ENCODE data around the gene MAP3K13.

MAP3K13 gene

GRCh38 chr3:185489462-185489861 is 126.5 kb downstream of the MAP3K13 start:
- no peaks in the 10 kb centered on the region for H3K9me3 ChIP-seq (ENCODE audit: control insufficient read depth in 2 of 2, low read length in 2 of 2)

GRCh38 chr3:185490241-185490640 is 127.3 kb downstream of the MAP3K13 start:
- H3K27me3 ChIP-seq (ENCODE audit: control insufficient read depth in 2 of 2, insufficient read depth in 2 of 2, low read length in 2 of 2) = no peaks in the 10 kb centered on the region

More at GRCh38 chr3:185489462-185489861, 126.5 kb downstream of the MAP3K13 start:
- H3K36me3 ChIP-seq (ENCODE audit: control insufficient read depth in 2 of 2, insufficient read depth in 2 of 2, low read length in 2 of 2) = peaks cover 25 to 52% of the 10 kb centered on the region in 2 donors
- H3K4me1 ChIP-seq (ENCODE audit: control insufficient read depth in 2 of 2, insufficient read depth in 2 of 2, low read length in 2 of 2) = peaks cover 0 to 5% of the 10 kb centered on the region in 2 donors
- no peak overlapping the region for H3K27ac ChIP-seq (ENCODE audit: low read depth in 2 of 2, low read length in 2 of 2)
- H3K4me3 ChIP-seq (ENCODE audit: low read length in 2 of 2) = no peak overlapping the region
- H3K9ac ChIP-seq (ENCODE audit: low read depth in 1 of 2, low read length in 2 of 2) = no peak overlapping the region
- no peaks in the 10 kb centered on the region for H3K27me3 ChIP-seq (ENCODE audit: control insufficient read depth in 2 of 2, insufficient read depth in 2 of 2, low read length in 2 of 2)

GRCh38 chr3:185498503-185499396 is 135.8 kb downstream of the MAP3K13 start, which contains the start of gene TMEM41A:
TMEM41A (minus strand) TSS chr3:185499035; CDS start chr3:185498961, 74 bp downstream.
- H3K4me1 ChIP-seq (ENCODE audit: control insufficient read depth in 2 of 2, insufficient read depth in 2 of 2, low read length in 2 of 2) = peaks cover 9 to 15% of the 10 kb centered on the region in 2 donors
- H3K36me3 ChIP-seq (ENCODE audit: control insufficient read depth in 2 of 2, insufficient read depth in 2 of 2, low read length in 2 of 2) = peaks cover 18 to 24% of the 10 kb centered on the region in 2 donors
- H3K27me3 ChIP-seq (ENCODE audit: control insufficient read depth in 2 of 2, insufficient read depth in 2 of 2, low read length in 2 of 2) = no peaks in the 10 kb centered on the region
- H3K4me3 ChIP-seq (ENCODE audit: low read length in 2 of 2) = peak within 1 kb of the TSS; percentile 92 to 96
- H3K27ac ChIP-seq (ENCODE audit: low read depth in 2 of 2, low read length in 2 of 2) = peak within 1 kb of the TSS; percentile 92 to 94
- peak within 1 kb of the TSS; percentile 91 to 96 for H3K9ac ChIP-seq (ENCODE audit: low read depth in 1 of 2, low read length in 2 of 2)
- H3K9me3 ChIP-seq (ENCODE audit: control insufficient read depth in 2 of 2, low read length in 2 of 2) = no peaks in the 10 kb centered on the region

More at GRCh38 chr3:185490241-185490640, 127.3 kb downstream of the MAP3K13 start:
- no peaks in the 10 kb centered on the region for H3K9me3 ChIP-seq (ENCODE audit: control insufficient read depth in 2 of 2, low read length in 2 of 2)
- peaks cover 0 to 5% of the 10 kb centered on the region in 2 donors for H3K4me1 ChIP-seq (ENCODE audit: control insufficient read depth in 2 of 2, insufficient read depth in 2 of 2, low read length in 2 of 2)
- no peak overlapping the region for H3K9ac ChIP-seq (ENCODE audit: low read depth in 1 of 2, low read length in 2 of 2)
- peaks cover 29 to 59% of the 10 kb centered on the region in 2 donors for H3K36me3 ChIP-seq (ENCODE audit: control insufficient read depth in 2 of 2, insufficient read depth in 2 of 2, low read length in 2 of 2)
- no peak overlapping the region for H3K27ac ChIP-seq (ENCODE audit: low read depth in 2 of 2, low read length in 2 of 2)
- no peak overlapping the region for H3K4me3 ChIP-seq (ENCODE audit: low read length in 2 of 2)

- no peak overlapping the region for H3K9ac ChIP-seq (ENCODE audit: low read depth in 1 of 2, low read length in 2 of 2)
- H3K27ac ChIP-seq (ENCODE audit: low read depth in 2 of 2, low read length in 2 of 2) = no peak overlapping the region
- H3K4me1 ChIP-seq (ENCODE audit: control insufficient read depth in 2 of 2, insufficient read depth in 2 of 2, low read length in 2 of 2) = peaks cover 0 to 10% of the 10 kb centered on the region in 2 donors
- peaks cover 6 to 8% of the 10 kb centered on the region in 2 donors for H3K36me3 ChIP-seq (ENCODE audit: control insufficient read depth in 2 of 2, insufficient read depth in 2 of 2, low read length in 2 of 2)
- H3K9me3 ChIP-seq (ENCODE audit: control insufficient read depth in 2 of 2, low read length in 2 of 2) = no peaks in the 10 kb centered on the region
- H3K27me3 ChIP-seq (ENCODE audit: control insufficient read depth in 2 of 2, insufficient read depth in 2 of 2, low read length in 2 of 2) = no peaks in the 10 kb centered on the region
- no peak overlapping the region for H3K4me3 ChIP-seq (ENCODE audit: low read length in 2 of 2)
Observed at GRCh38 chr3:185502987-185503386, 140.1 kb downstream of the MAP3K13 start.

- H3K4me1 ChIP-seq (ENCODE audit: control insufficient read depth in 2 of 2, insufficient read depth in 2 of 2, low read length in 2 of 2) = peaks cover 0 to 10% of the 10 kb centered on the region in 2 donors
- H3K36me3 ChIP-seq (ENCODE audit: control insufficient read depth in 2 of 2, insufficient read depth in 2 of 2, low read length in 2 of 2) = peaks cover 11 to 13% of the 10 kb centered on the region in 2 donors
- H3K27me3 ChIP-seq (ENCODE audit: control insufficient read depth in 2 of 2, insufficient read depth in 2 of 2, low read length in 2 of 2) = no peaks in the 10 kb centered on the region
- no peaks in the 10 kb centered on the region for H3K9me3 ChIP-seq (ENCODE audit: control insufficient read depth in 2 of 2, low read length in 2 of 2)
- no peak overlapping the region for H3K4me3 ChIP-seq (ENCODE audit: low read length in 2 of 2)
- H3K27ac ChIP-seq (ENCODE audit: low read depth in 2 of 2, low read length in 2 of 2) = no peak overlapping the region
- no peak overlapping the region for H3K9ac ChIP-seq (ENCODE audit: low read depth in 1 of 2, low read length in 2 of 2)
Observed at GRCh38 chr3:185503521-185503920, 140.6 kb downstream of the MAP3K13 start.

- Histone ChIP-seq H3K36me3 (ENCODE audit: control insufficient read depth in 2 of 2, insufficient read depth in 2 of 2, low read length in 2 of 2) (peaks cover 11 to 20% of the 10 kb centered on the region in 2 donors), H3K9me3 (ENCODE audit: control insufficient read depth in 2 of 2, low read length in 2 of 2) (no peaks in the 10 kb centered on the region), H3K27ac (ENCODE audit: low read depth in 2 of 2, low read length in 2 of 2) (no peak overlapping the region), H3K27me3 (ENCODE audit: control insufficient read depth in 2 of 2, insufficient read depth in 2 of 2, low read length in 2 of 2) (no peaks in the 10 kb centered on the region), H3K9ac (ENCODE audit: low read depth in 1 of 2, low read length in 2 of 2) (no peak overlapping the region), H3K4me1 (ENCODE audit: control insufficient read depth in 2 of 2, insufficient read depth in 2 of 2, low read length in 2 of 2) (peaks cover 0 to 5% of the 10 kb centered on the region in 2 donors), H3K4me3 (ENCODE audit: low read length in 2 of 2) (no peak overlapping the region)
Observed at GRCh38 chr3:185504636-185505035, 141.7 kb downstream of the MAP3K13 start.

GRCh38 chr3:185507883-185508282 is 144.9 kb downstream of the MAP3K13 start:
- Histone ChIP-seq H3K36me3 (ENCODE audit: control insufficient read depth in 2 of 2, insufficient read depth in 2 of 2, low read length in 2 of 2) (peaks cover 19 to 27% of the 10 kb centered on the region in 2 donors), H3K4me3 (ENCODE audit: low read length in 2 of 2) (no peak overlapping the region), H3K9ac (ENCODE audit: low read depth in 1 of 2, low read length in 2 of 2) (no peak overlapping the region), H3K27ac (ENCODE audit: low read depth in 2 of 2, low read length in 2 of 2) (no peak overlapping the region), H3K27me3 (ENCODE audit: control insufficient read depth in 2 of 2, insufficient read depth in 2 of 2, low read length in 2 of 2) (no peaks in the 10 kb centered on the region), H3K4me1 (ENCODE audit: control insufficient read depth in 2 of 2, insufficient read depth in 2 of 2, low read length in 2 of 2) (peaks cover 0 to 5% of the 10 kb centered on the region in 2 donors), H3K9me3 (ENCODE audit: control insufficient read depth in 2 of 2, low read length in 2 of 2) (no peaks in the 10 kb centered on the region)

- H3K27ac ChIP-seq (ENCODE audit: low read depth in 2 of 2, low read length in 2 of 2) = no peak overlapping the region
- no peak overlapping the region for H3K9ac ChIP-seq (ENCODE audit: low read depth in 1 of 2, low read length in 2 of 2)
- H3K27me3 ChIP-seq (ENCODE audit: control insufficient read depth in 2 of 2, insufficient read depth in 2 of 2, low read length in 2 of 2) = no peaks in the 10 kb centered on the region
- H3K9me3 ChIP-seq (ENCODE audit: control insufficient read depth in 2 of 2, low read length in 2 of 2) = no peaks in the 10 kb centered on the region
- H3K36me3 ChIP-seq (ENCODE audit: control insufficient read depth in 2 of 2, insufficient read depth in 2 of 2, low read length in 2 of 2) = peaks cover 19 to 31% of the 10 kb centered on the region in 2 donors
- peaks cover 0 to 2% of the 10 kb centered on the region in 2 donors for H3K4me1 ChIP-seq (ENCODE audit: control insufficient read depth in 2 of 2, insufficient read depth in 2 of 2, low read length in 2 of 2)
- no peak overlapping the region for H3K4me3 ChIP-seq (ENCODE audit: low read length in 2 of 2)
Observed at GRCh38 chr3:185508335-185508991, 145.5 kb downstream of the MAP3K13 start.

GRCh38 chr3:185511711-185512110 is 148.8 kb downstream of the MAP3K13 start:
- Histone ChIP-seq H3K36me3 (ENCODE audit: control insufficient read depth in 2 of 2, insufficient read depth in 2 of 2, low read length in 2 of 2) (peaks cover 34 to 51% of the 10 kb centered on the region in 2 donors), H3K9ac (ENCODE audit: low read depth in 1 of 2, low read length in 2 of 2) (no peak overlapping the region), H3K27me3 (ENCODE audit: control insufficient read depth in 2 of 2, insufficient read depth in 2 of 2, low read length in 2 of 2) (no peaks in the 10 kb centered on the region), H3K4me3 (ENCODE audit: low read length in 2 of 2) (no peak overlapping the region), H3K27ac (ENCODE audit: low read depth in 2 of 2, low read length in 2 of 2) (no peak overlapping the region), H3K9me3 (ENCODE audit: control insufficient read depth in 2 of 2, low read length in 2 of 2) (no peaks in the 10 kb centered on the region), H3K4me1 (ENCODE audit: control insufficient read depth in 2 of 2, insufficient read depth in 2 of 2, low read length in 2 of 2) (no peaks in the 10 kb centered on the region)

Data from mucosa of rectum (tissue), 2 donors.